Stomach (tissue), 9 donors: ENCODE results near the gene KIAA1671. TPM values are rescaled to one million over a fixed set of nuclear protein-coding genes. Genes with fewer than 3 reads are reported as not detected.

Experiments used
- DNase-seq, 2 donors: peaks; one replicate each; pipeline versions ENCODE4 v3.0.0 to v3.0.0-alpha.2; 2013 to 2019
- H3K27ac ChIP-seq, 5 donors: fragments of 200-600 bp in 4 of 5; sonication (generic) in 4 of 5; one replicate each; pipeline ENCODE4 v1.5.1; 2013 to 2019; ENCODE audit warnings: mild to moderate bottlenecking in 1 of 5, moderate library complexity in 1 of 5
- H3K27me3 ChIP-seq, 3 donors: fragments of 200-600 bp; sonication (generic); one replicate each; pipeline ENCODE4 v1.5.1; 2017 to 2019; ENCODE audit warnings: mixed run types in 1 of 3
- H3K36me3 ChIP-seq, 4 donors: fragments of 200-600 bp; sonication (generic); 1 replicate in 3 of 4; 2 replicates in 1 of 4; pipeline ENCODE4 v1.5.1; 2016 to 2019
- H3K4me1 ChIP-seq, 4 donors: fragments of 200-600 bp; sonication (generic); one replicate each; pipeline ENCODE4 v1.5.1; 2016 to 2019
- H3K4me3 ChIP-seq, 4 donors: fragments of 200-600 bp; sonication (generic) in 3 of 4; one replicate each; pipeline ENCODE4 v1.5.1; 2016 to 2019; ENCODE audit warnings: mild to moderate bottlenecking in 1 of 4
- H3K9me3 ChIP-seq, 4 donors: fragments of 200-600 bp; sonication (generic); one replicate each; pipeline ENCODE4 v1.5.1; 2016 to 2019
- EP300 ChIP-seq: sonication (generic); formaldehyde crosslinking; IDR thresholded peaks from one replicate; pipeline ENCODE4 v1.6.1; 2017; ENCODE audit warnings: antibody characterized with exemption
- POLR2A ChIP-seq, 4 donors: fragments of 450-650 bp; IDR thresholded peaks; one replicate each; pipeline ENCODE4 v1.6.1; 2016; ENCODE audit warnings: antibody characterized with exemption in 4 of 4, control low read depth in 2 of 4, mild to moderate bottlenecking in 1 of 4, moderate library complexity in 1 of 4
- POLR2AphosphoS5 ChIP-seq, 3 donors: sonication (generic); formaldehyde crosslinking; IDR thresholded peaks; one replicate each; pipeline ENCODE4 v1.6.1; 2016; ENCODE audit warnings: antibody characterized with exemption in 3 of 3
- WGBS, 5 donors: extraction: QIAGEN DNeasy Blood & Tissue Kit in 3 of 5; methylation state at CpG; one replicate each; pipeline versions ENCODE4 v1.1.5 to v1.1.7; 2013 to 2018; 5-methylcytosine and 5-hydroxymethylcytosine counted together
- intact Hi-C: fragments of 100-400 bp; cut with DNase I; formaldehyde crosslinking; loops from one replicate; pipeline ENCODE4 v1.15.1; 2023; ENCODE audit warnings: low total_unique reads
- polyA plus RNA-seq, 3 donors: library from polyadenylated mRNA; stranded (reverse); fragments of 200-250 nt; gene quantifications; one replicate each; pipeline ENCODE4 v1.2.3, GENCODE V29; 2013
- total RNA-seq, 5 donors: library from RNA; depleted of rRNA; stranded (reverse); fragments of >200 nt; gene quantifications; one replicate each; pipeline versions ENCODE4 v1.1.0 to v1.2.3, GENCODE V29; 2014 to 2016
- TF ChIP-seq, protein P1 (sequence below), 7 experiments: fragments of 450-650 bp in 4 of 7; fragments of 200-600 bp in 3 of 7; sonication (generic) in 3 of 7; IDR thresholded peaks; one replicate each; pipeline ENCODE4 v1.5.1; 2016 to 2019; ENCODE audit warnings: antibody characterized with exemption in 7 of 7, control low read depth in 2 of 7, mild to moderate bottlenecking in 1 of 7
- donor health status: healthy with polysubstance abuse.
- donor health status: Bipolar disorder and iron deficiency.
- donor health status: healthy.

Gene KIAA1671
- total and polyA plus RNA-seq, 8 donors = 5.7 to 80.5 (median 32.5) TPM

GRCh38 chr22:25146906-25147641 lies 194.6 kb downstream of the KIAA1671 start:
- intact Hi-C loops = no loop called here
- TF ChIP-seq POLR2AphosphoS5 (IDR thresholded peaks at IDR 0.05) = no peak
- no peak for TF ChIP-seq POLR2A (IDR thresholded peaks at IDR 0.05)
- TF ChIP-seq, protein P1, sequence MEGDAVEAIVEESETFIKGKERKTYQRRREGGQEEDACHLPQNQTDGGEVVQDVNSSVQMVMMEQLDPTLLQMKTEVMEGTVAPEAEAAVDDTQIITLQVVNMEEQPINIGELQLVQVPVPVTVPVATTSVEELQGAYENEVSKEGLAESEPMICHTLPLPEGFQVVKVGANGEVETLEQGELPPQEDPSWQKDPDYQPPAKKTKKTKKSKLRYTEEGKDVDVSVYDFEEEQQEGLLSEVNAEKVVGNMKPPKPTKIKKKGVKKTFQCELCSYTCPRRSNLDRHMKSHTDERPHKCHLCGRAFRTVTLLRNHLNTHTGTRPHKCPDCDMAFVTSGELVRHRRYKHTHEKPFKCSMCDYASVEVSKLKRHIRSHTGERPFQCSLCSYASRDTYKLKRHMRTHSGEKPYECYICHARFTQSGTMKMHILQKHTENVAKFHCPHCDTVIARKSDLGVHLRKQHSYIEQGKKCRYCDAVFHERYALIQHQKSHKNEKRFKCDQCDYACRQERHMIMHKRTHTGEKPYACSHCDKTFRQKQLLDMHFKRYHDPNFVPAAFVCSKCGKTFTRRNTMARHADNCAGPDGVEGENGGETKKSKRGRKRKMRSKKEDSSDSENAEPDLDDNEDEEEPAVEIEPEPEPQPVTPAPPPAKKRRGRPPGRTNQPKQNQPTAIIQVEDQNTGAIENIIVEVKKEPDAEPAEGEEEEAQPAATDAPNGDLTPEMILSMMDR (IDR thresholded peaks at IDR 0.05) = no peak
- Histone ChIP-seq H3K27ac (peak overlapping the region in 1 of 5 donors; percentile 46), H3K4me1 (peaks cover 22 to 56% (median 38%) of the 10 kb centered on the region in 4 donors), H3K9me3 (no peaks in the 10 kb centered on the region), H3K36me3 (no peaks in the 10 kb centered on the region), H3K4me3 (no peak overlapping the region), H3K27me3 (no peaks in the 10 kb centered on the region)
- no peak for DNase-seq
- WGBS, 5 donors = 45 to 66% (median 51%) methylated on average over 4 of the region's 4 CpGs

- 71 to 88% (median 77%) methylated on average over 2 of the region's 2 CpGs for WGBS, 5 donors
- H3K9me3 ChIP-seq = no peaks in the 10 kb centered on the region
- intact Hi-C loops = no loop called here
- H3K4me1 ChIP-seq = peaks cover 22 to 56% (median 38%) of the 10 kb centered on the region in 4 donors
- no peak overlapping the region for H3K4me3 ChIP-seq
- H3K27ac ChIP-seq = peak overlapping the region in 1 of 5 donors; percentile 46
- no peak for DNase-seq
- H3K27me3 ChIP-seq = no peaks in the 10 kb centered on the region
- H3K36me3 ChIP-seq = no peaks in the 10 kb centered on the region
- TF ChIP-seq EP300 (no peak), POLR2AphosphoS5 (IDR thresholded peaks at IDR 0.05) (no peak), POLR2A (IDR thresholded peaks at IDR 0.05) (no peak)
- TF ChIP-seq, protein P1 (IDR thresholded peaks at IDR 0.05) = no peak
Measured at GRCh38 chr22:25147642-25147928, 195.1 kb downstream of the KIAA1671 start.

- Histone ChIP-seq H3K27ac (peak overlapping the region in 3 of 5 donors; percentile 18 to 46 (median 21)), H3K4me3 (no peak overlapping the region), H3K9me3 (no peaks in the 10 kb centered on the region), H3K4me1 (peaks cover 22 to 57% (median 39%) of the 10 kb centered on the region in 4 donors), H3K36me3 (no peaks in the 10 kb centered on the region), H3K27me3 (no peaks in the 10 kb centered on the region)
- peak in 1 of 3 donors; percentile 4 for TF ChIP-seq POLR2AphosphoS5 (IDR thresholded peaks at IDR 0.05)
- TF ChIP-seq, protein P1 (IDR thresholded peaks at IDR 0.05) = no peak
- intact Hi-C loops = no loop called here
- WGBS, 5 donors = 13 to 45% (median 22%) methylated on average over 4 of the region's 4 CpGs
- peak; percentile 41 to 66 for DNase-seq
Measured at GRCh38 chr22:25148149-25148691, 195.7 kb downstream of the KIAA1671 start.

DNA sequence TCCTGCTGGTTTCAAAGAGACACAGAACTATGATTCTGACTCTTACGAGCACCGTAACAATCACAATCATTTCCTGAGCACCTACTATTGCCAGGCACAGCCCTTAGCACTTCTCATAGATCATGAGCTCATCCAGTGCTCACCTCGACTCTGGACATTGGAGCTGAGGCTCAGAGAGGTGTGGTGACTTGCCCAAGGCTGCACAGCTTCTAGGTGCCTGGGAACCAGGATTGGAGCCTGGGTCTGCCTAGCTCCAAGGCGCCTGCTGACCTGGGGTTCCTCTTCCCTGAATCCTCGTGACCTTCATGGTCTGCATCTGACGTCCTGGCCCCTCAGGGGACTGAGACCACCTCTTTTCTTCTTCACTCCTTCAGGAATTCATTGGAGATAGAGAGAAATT lies 196.5 kb downstream of the KIAA1671 start:
- intact Hi-C loops = no loop called here
- Histone ChIP-seq H3K27me3 (no peaks in the 10 kb centered on the region), H3K4me3 (no peak overlapping the region), H3K4me1 (peaks cover 27 to 62% (median 45%) of the 10 kb centered on the region in 4 donors), H3K27ac (peak overlapping the region in 1 of 5 donors; percentile 18), H3K9me3 (no peaks in the 10 kb centered on the region), H3K36me3 (no peaks in the 10 kb centered on the region)
- no peak for DNase-seq
- WGBS, 5 donors = 80 to 85% (median 83%) methylated on average over 6 of the region's 6 CpGs
- TF ChIP-seq, protein P1 (IDR thresholded peaks at IDR 0.05) = no peak
- TF ChIP-seq EP300 (no peak), POLR2A (IDR thresholded peaks at IDR 0.05) (no peak), POLR2AphosphoS5 (IDR thresholded peaks at IDR 0.05) (no peak)
